ENCODE results near the gene BICRAL. TPM values are rescaled to one million over a fixed set of nuclear protein-coding genes. Genes with fewer than 3 reads are reported as not detected.

Gene BICRAL
- total and polyA plus RNA-seq, 9 of the 15 experiments (the other 6 are each of a cell fraction or from before 2014, with no cell fraction given): 1.2 to 11.9 (median 5.6) TPM

GRCh38 chr6:42879372-42880239 is 97.8 kb downstream of the BICRAL start, which contains the start of gene RPL7L1 (continued):
- TF ChIP-seq, protein P1, sequence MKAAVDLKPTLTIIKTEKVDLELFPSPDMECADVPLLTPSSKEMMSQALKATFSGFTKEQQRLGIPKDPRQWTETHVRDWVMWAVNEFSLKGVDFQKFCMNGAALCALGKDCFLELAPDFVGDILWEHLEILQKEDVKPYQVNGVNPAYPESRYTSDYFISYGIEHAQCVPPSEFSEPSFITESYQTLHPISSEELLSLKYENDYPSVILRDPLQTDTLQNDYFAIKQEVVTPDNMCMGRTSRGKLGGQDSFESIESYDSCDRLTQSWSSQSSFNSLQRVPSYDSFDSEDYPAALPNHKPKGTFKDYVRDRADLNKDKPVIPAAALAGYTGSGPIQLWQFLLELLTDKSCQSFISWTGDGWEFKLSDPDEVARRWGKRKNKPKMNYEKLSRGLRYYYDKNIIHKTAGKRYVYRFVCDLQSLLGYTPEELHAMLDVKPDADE (conservative IDR thresholded peaks at IDR 0.05; ENCODE audit: control insufficient read depth, low read depth, low read length): 0 out of 2 replicates have a peak, but pooled peaks have one; percentile 48
- TF ChIP-seq NFRKB (IDR thresholded peaks at IDR 0.05; ENCODE audit: low read depth) (peak; percentile 99), HIVEP1 (CRISPR knock-in tag; IDR thresholded peaks at IDR 0.05) (peak; percentile 83; the same call in 1 of the 2 replicates), NR2F6 (CRISPR knock-in tag; IDR thresholded peaks at IDR 0.05) (no peak), MAFG (tag; conservative IDR thresholded peaks at IDR 0.05) (no peak), ZNF224 (CRISPR knock-in tag; IDR thresholded peaks at IDR 0.05) (no peak), POU5F1 (IDR thresholded peaks at IDR 0.05; ENCODE audit: borderline replicate concordance, low read depth, low read length, partially characterized antibody) (no peak), THRAP3 (IDR thresholded peaks at IDR 0.05; ENCODE audit: borderline replicate concordance) (peak; percentile 94), ARHGAP35 (IDR thresholded peaks at IDR 0.05; ENCODE audit: partially characterized antibody) (peak; percentile 8), BHLHE40 (IDR thresholded peaks at IDR 0.05; ENCODE audit: low read length) (peak; percentile 30), MIER1 (IDR thresholded peaks at IDR 0.05; ENCODE audit: low read depth) (no peak; the same call in 1 of the 2 replicates), RB1 (IDR thresholded peaks at IDR 0.05; ENCODE audit: low read depth) (peak; percentile 75; the same call in 1 of the 2 replicates), ZNF592 (IDR thresholded peaks at IDR 0.05) (peak; percentile 70; the same call in 1 of the 2 replicates), ZBTB17 (CRISPR knock-in tag; IDR thresholded peaks at IDR 0.05) (no peak; the same call in 1 of the 2 replicates), SMAD3 (CRISPR knock-in tag; conservative IDR thresholded peaks at IDR 0.05) (peak; percentile 66; the same call in 1 of the 2 replicates), E2F3 (CRISPR knock-in tag; IDR thresholded peaks at IDR 0.05) (peak; percentile 32), CBFB (CRISPR knock-in tag; IDR thresholded peaks at IDR 0.05) (no peak), KDM5B (IDR thresholded peaks at IDR 0.05; ENCODE audit: insufficient replicate concordance, low read depth, low read length) (peak; percentile 98), ZNF518B (CRISPR knock-in tag; IDR thresholded peaks at IDR 0.05) (no peak)

Data from K562 (cell line).